ENCODE data around the gene MEF2C.

The MEF2C gene

DNA sequence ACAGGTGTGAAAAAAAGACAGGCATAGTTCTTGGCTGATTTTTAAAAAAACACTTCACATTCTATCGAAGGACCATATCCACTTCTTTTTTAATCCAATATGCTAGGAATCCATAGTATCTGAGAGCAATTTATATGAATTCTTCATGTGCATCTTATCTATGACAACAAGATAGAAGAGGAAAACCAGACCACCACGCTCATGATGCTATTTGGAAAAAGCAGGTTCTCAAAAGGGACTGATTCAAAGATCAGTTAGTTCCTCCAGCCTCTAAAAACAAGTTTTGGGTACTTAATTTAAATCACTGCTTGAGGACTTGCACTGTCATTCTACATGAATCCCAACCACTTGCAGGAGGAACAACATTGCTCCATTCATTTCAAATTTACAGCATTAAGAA, 6.3 kb downstream of the MEF2C start:
- Histone ChIP-seq H3K27me3 (ENCODE audit: low read depth, low read length) (no peaks in the 10 kb centered on the region), H3K4me3 (ENCODE audit: low read depth in 1 of 2, low read length in 2 of 2) (no peak overlapping the region), H3K4me1 (ENCODE audit: control insufficient read depth in 1 of 2, insufficient read depth in 2 of 2, low read length in 2 of 2) (peaks cover 0 to 14% of the 10 kb centered on the region in 2 donors), H3K27ac (ENCODE audit: low read length) (peak overlapping the region; percentile 24), H3K9me3 (ENCODE audit: control insufficient read depth in 1 of 2, low read length in 2 of 2) (no peaks in the 10 kb centered on the region), H3K36me3 (ENCODE audit: control insufficient read depth in 1 of 2, insufficient read depth in 2 of 2, low read length in 2 of 2) (no peaks in the 10 kb centered on the region)

DNA sequence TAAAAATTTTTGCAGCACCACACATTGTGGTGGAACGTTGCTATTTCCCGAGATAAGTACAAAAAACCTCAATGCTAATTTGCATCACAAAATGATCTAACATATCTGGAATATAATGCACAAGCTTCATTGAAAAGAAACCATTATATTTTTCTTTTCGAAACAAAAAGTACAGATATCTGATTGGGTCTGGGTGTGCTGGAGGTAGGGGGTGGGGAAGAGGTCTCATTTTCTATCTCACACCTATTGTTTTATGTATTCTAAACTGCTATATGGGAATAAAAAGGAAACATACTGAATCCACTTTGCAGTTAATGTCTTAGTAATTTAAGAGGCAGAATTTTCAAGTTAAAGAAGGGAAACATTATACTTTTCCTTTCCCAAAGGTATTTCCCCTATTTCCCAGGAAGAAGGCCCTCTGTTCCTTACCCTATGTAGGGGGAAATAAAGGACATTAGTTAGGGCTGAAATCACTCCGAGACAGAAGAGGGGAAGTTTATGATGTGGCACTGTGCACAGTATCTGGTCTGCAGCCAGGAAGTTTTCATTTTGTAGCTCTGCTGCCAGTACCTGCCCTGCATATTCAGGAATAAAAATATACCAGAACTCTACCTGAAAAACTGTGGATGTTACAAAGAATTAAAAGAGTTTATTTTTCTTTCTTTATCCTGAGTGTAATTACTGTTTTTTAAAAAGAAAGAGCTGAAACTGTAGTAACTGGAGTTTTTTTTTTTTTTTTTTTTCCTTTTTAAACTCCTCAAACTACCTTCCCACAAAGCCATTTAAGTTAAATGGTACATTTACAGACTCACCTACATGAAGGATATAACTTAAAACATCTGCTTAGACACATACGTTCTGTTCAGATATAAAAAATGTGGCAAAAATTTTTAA, 7.4 kb downstream of the MEF2C start:
- no peaks in the 10 kb centered on the region for H3K27me3 ChIP-seq (ENCODE audit: low read depth, low read length)
- peak overlapping the region in 1 of 2 donors; percentile 13 for H3K4me3 ChIP-seq (ENCODE audit: low read depth in 1 of 2, low read length in 2 of 2)
- H3K4me1 ChIP-seq (ENCODE audit: control insufficient read depth in 1 of 2, insufficient read depth in 2 of 2, low read length in 2 of 2) = peaks cover 0 to 14% of the 10 kb centered on the region in 2 donors
- no peaks in the 10 kb centered on the region for H3K36me3 ChIP-seq (ENCODE audit: control insufficient read depth in 1 of 2, insufficient read depth in 2 of 2, low read length in 2 of 2)
- H3K27ac ChIP-seq (ENCODE audit: low read length) = no peak overlapping the region
- H3K9me3 ChIP-seq (ENCODE audit: control insufficient read depth in 1 of 2, low read length in 2 of 2) = no peaks in the 10 kb centered on the region

DNA sequence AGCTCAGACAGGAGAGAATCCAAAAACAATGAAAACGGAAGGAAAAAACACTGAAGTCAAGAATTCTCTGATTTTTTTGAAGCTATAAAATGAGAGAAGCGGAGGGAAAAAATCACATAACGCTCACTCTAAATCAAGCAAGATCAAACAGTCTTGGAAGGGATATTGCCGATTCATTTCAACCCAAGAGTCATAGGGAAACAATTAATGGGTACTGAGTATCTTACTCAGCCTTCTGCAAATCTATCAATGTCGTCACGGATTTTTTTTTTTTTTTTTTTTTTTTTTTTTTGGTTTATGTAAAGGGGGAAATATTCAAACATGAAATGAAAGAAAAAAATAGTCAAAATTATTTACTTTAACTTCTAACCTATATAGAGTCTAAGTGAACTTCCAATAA, 9.5 kb downstream of the MEF2C start:
- H3K27ac ChIP-seq (ENCODE audit: low read length) = no peak overlapping the region
- no peak overlapping the region for H3K4me3 ChIP-seq (ENCODE audit: low read depth in 1 of 2, low read length in 2 of 2)
- no peaks in the 10 kb centered on the region for H3K9me3 ChIP-seq (ENCODE audit: control insufficient read depth in 1 of 2, low read length in 2 of 2)
- H3K4me1 ChIP-seq (ENCODE audit: control insufficient read depth in 1 of 2, insufficient read depth in 2 of 2, low read length in 2 of 2) = peaks cover 0 to 9% of the 10 kb centered on the region in 2 donors
- no peaks in the 10 kb centered on the region for H3K36me3 ChIP-seq (ENCODE audit: control insufficient read depth in 1 of 2, insufficient read depth in 2 of 2, low read length in 2 of 2)
- no peaks in the 10 kb centered on the region for H3K27me3 ChIP-seq (ENCODE audit: low read depth, low read length)

DNA sequence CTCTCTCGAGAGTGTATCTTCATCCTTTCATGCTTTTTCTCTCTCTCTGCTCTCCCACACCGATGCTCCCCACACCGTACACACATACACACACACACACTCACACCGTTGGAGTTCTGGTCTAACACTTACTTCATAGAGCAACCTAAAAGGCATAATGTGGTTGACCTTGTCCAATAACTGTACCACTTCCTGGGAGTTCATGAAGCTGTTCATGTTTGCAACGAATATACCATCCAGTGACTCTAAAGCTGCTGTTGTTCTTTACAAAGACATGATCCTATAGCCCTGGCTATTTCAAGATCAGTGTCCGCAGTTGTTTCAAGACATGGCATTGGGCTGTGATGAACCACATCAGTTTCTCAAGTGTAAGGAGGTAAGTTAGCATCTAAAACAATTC, 10.0 kb downstream of the MEF2C start:
- peaks cover 0 to 9% of the 10 kb centered on the region in 2 donors for H3K4me1 ChIP-seq (ENCODE audit: control insufficient read depth in 1 of 2, insufficient read depth in 2 of 2, low read length in 2 of 2)
- H3K27me3 ChIP-seq (ENCODE audit: low read depth, low read length) = no peaks in the 10 kb centered on the region
- no peak overlapping the region for H3K27ac ChIP-seq (ENCODE audit: low read length)
- H3K4me3 ChIP-seq (ENCODE audit: low read depth in 1 of 2, low read length in 2 of 2) = no peak overlapping the region
- H3K36me3 ChIP-seq (ENCODE audit: control insufficient read depth in 1 of 2, insufficient read depth in 2 of 2, low read length in 2 of 2) = no peaks in the 10 kb centered on the region
- no peaks in the 10 kb centered on the region for H3K9me3 ChIP-seq (ENCODE audit: control insufficient read depth in 1 of 2, low read length in 2 of 2)

DNA sequence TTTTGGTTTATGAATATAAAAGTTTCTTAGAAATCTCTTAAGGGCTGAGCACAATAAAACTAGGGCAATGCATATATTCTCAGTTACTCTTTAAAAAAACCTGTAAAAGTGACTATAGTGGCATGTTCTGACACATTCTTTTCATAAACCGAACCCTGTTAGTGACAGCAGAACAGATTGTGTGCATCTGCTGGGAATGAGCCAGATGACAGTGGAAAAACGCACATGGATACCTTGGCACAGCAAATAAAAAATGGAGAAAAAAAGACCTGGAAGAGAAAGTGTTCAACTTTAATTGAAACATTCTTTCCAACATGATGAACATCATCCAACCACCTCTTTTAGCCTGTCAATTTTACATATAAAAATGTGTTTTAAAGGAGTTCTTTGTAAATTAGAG, 12.7 kb downstream of the MEF2C start:
- Histone ChIP-seq H3K27ac (ENCODE audit: low read length) (no peak overlapping the region), H3K9me3 (ENCODE audit: control insufficient read depth in 1 of 2, low read length in 2 of 2) (no peaks in the 10 kb centered on the region), H3K4me3 (ENCODE audit: low read depth in 1 of 2, low read length in 2 of 2) (no peak overlapping the region), H3K36me3 (ENCODE audit: control insufficient read depth in 1 of 2, insufficient read depth in 2 of 2, low read length in 2 of 2) (no peaks in the 10 kb centered on the region), H3K27me3 (ENCODE audit: low read depth, low read length) (no peaks in the 10 kb centered on the region), H3K4me1 (ENCODE audit: control insufficient read depth in 1 of 2, insufficient read depth in 2 of 2, low read length in 2 of 2) (peaks cover 0 to under 1% of the 10 kb centered on the region in 2 donors)

DNA sequence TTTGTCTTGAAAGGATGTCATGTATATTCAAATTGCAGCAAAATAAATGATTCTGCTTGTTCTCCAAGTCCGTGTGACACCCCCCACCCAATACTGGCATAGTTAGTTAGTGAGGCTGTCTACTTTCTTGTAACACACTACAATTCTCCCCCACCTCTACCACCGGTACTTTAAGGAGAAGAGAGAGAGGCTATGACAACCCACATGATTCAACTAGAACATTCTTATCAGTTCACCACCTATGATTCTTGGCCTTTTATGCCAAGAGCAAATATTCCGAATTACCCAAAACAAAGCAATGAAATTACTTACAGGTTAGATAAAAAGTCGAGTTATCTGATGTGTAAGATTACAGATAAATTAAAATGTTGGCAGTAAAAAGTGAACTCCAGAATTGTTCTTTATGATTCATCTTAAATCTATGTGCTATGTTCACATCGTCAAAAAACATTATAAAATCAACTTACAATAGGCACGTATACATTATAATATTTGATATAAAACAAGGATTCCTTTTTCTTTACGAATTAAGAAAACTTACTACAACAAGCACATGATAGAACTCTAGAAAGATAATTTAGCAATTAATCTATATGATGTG, 14.4 kb downstream of the MEF2C start:
- no peaks in the 10 kb centered on the region for H3K4me1 ChIP-seq (ENCODE audit: control insufficient read depth in 1 of 2, insufficient read depth in 2 of 2, low read length in 2 of 2)
- no peak overlapping the region for H3K4me3 ChIP-seq (ENCODE audit: low read depth in 1 of 2, low read length in 2 of 2)
- H3K9me3 ChIP-seq (ENCODE audit: control insufficient read depth in 1 of 2, low read length in 2 of 2) = no peaks in the 10 kb centered on the region
- H3K36me3 ChIP-seq (ENCODE audit: control insufficient read depth in 1 of 2, insufficient read depth in 2 of 2, low read length in 2 of 2) = no peaks in the 10 kb centered on the region
- no peak overlapping the region for H3K27ac ChIP-seq (ENCODE audit: low read length)
- no peaks in the 10 kb centered on the region for H3K27me3 ChIP-seq (ENCODE audit: low read depth, low read length)

DNA sequence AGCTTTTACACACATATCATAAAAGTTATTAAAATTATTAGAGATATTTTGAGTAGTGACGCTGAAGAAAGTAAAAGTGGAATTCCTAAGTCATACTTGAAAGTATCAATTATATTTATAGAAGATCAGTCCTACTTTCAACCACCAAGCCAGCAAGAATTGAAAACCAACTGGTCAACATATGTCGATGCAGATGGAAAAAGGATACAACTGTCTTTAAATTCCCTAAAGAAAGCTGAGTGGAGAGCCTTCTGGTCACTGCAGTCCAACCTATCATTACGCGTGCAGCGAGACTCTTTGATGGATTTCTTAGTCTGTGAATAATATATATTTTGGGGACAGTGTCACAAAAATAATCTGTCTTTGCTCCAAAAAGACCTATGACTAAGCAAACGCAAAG, 15.3 kb downstream of the MEF2C start:
- Histone ChIP-seq H3K36me3 (ENCODE audit: control insufficient read depth in 1 of 2, insufficient read depth in 2 of 2, low read length in 2 of 2) (no peaks in the 10 kb centered on the region), H3K4me3 (ENCODE audit: low read depth in 1 of 2, low read length in 2 of 2) (no peak overlapping the region), H3K27me3 (ENCODE audit: low read depth, low read length) (no peaks in the 10 kb centered on the region), H3K27ac (ENCODE audit: low read length) (no peak overlapping the region), H3K9me3 (ENCODE audit: control insufficient read depth in 1 of 2, low read length in 2 of 2) (no peaks in the 10 kb centered on the region), H3K4me1 (ENCODE audit: control insufficient read depth in 1 of 2, insufficient read depth in 2 of 2, low read length in 2 of 2) (no peaks in the 10 kb centered on the region)

DNA sequence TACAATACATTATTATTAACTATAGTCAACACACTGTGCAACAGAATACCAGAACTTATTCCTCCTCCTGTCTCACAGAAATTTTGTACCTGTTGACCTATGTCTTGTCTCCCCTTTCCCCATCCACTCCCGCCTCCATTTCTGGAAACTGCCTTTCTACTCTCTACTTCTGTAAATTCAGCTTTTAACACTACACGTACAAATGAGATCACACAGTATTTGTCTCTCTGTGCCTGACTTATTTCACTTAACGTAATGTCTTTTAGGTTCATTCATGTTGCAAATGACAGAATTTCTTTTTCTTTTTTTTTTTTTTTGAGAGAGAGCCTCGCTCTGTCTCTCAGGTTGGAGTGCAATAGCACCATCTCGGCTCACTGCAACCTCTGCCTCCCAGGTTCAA, 19.5 kb downstream of the MEF2C start:
- peaks cover 0 to 5% of the 10 kb centered on the region in 2 donors for H3K36me3 ChIP-seq (ENCODE audit: control insufficient read depth in 1 of 2, insufficient read depth in 2 of 2, low read length in 2 of 2)
- H3K9me3 ChIP-seq (ENCODE audit: control insufficient read depth in 1 of 2, low read length in 2 of 2) = no peaks in the 10 kb centered on the region
- H3K27me3 ChIP-seq (ENCODE audit: low read depth, low read length) = no peaks in the 10 kb centered on the region
- no peaks in the 10 kb centered on the region for H3K4me1 ChIP-seq (ENCODE audit: control insufficient read depth in 1 of 2, insufficient read depth in 2 of 2, low read length in 2 of 2)
- H3K4me3 ChIP-seq (ENCODE audit: low read depth in 1 of 2, low read length in 2 of 2) = no peak overlapping the region
- H3K27ac ChIP-seq (ENCODE audit: low read length) = no peak overlapping the region

DNA sequence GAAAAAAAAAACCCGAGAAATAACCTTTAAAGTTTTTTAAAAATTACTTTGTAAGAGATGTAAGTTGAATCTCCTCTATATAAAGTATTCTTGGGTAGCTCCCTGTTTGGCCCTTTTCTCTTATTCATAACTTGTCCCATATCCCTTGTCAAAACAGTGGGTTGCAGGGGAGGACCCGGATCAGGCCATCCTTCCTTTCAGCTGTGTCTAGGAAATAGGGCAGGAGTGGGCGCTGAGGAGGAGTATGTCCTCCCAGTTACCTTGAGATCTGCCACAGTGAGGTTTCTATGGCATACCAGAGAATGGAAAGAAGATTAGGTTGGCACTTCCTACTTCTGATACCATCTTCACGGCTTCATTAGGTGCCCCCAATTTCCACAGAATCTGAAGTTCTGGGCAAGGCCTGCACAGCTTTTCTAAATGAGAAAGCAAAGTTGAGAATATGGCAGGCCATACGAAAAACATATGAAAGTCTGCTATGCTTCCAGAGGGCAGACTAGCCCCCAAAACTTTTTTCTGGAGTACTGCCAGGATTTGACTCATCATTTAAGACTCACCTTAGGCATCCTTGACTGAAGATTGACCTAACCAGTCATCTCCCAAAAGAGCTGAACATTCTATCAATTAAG, 20.3 kb downstream of the MEF2C start:
- Histone ChIP-seq H3K36me3 (ENCODE audit: control insufficient read depth in 1 of 2, insufficient read depth in 2 of 2, low read length in 2 of 2) (peaks cover 0 to 5% of the 10 kb centered on the region in 2 donors), H3K27me3 (ENCODE audit: low read depth, low read length) (no peaks in the 10 kb centered on the region), H3K4me1 (ENCODE audit: control insufficient read depth in 1 of 2, insufficient read depth in 2 of 2, low read length in 2 of 2) (no peaks in the 10 kb centered on the region), H3K27ac (ENCODE audit: low read length) (no peak overlapping the region), H3K4me3 (ENCODE audit: low read depth in 1 of 2, low read length in 2 of 2) (no peak overlapping the region), H3K9me3 (ENCODE audit: control insufficient read depth in 1 of 2, low read length in 2 of 2) (no peaks in the 10 kb centered on the region)

DNA sequence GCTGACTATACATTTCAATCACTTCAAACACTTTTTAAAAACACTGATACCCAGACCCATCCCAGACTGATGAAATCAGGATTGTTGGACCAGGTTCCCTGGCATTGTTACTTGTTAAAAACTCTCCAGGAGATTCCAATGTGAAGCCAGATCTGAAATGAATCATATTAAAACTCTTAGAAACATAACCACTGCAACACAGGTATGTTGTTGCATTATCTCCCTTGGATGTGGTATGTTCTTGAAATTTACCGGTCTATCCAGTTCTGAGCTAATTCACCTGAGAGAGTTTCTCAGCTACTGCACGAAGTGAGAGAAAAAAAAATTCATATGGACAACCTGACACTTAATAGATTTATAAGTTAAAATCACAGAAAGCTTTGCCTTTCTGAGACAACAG, 21.8 kb downstream of the MEF2C start:
- Histone ChIP-seq H3K27me3 (ENCODE audit: low read depth, low read length) (no peaks in the 10 kb centered on the region), H3K9me3 (ENCODE audit: control insufficient read depth in 1 of 2, low read length in 2 of 2) (no peaks in the 10 kb centered on the region), H3K4me3 (ENCODE audit: low read depth in 1 of 2, low read length in 2 of 2) (no peak overlapping the region), H3K36me3 (ENCODE audit: control insufficient read depth in 1 of 2, insufficient read depth in 2 of 2, low read length in 2 of 2) (peaks cover 0 to 5% of the 10 kb centered on the region in 2 donors), H3K4me1 (ENCODE audit: control insufficient read depth in 1 of 2, insufficient read depth in 2 of 2, low read length in 2 of 2) (no peaks in the 10 kb centered on the region), H3K27ac (ENCODE audit: low read length) (no peak overlapping the region)

DNA sequence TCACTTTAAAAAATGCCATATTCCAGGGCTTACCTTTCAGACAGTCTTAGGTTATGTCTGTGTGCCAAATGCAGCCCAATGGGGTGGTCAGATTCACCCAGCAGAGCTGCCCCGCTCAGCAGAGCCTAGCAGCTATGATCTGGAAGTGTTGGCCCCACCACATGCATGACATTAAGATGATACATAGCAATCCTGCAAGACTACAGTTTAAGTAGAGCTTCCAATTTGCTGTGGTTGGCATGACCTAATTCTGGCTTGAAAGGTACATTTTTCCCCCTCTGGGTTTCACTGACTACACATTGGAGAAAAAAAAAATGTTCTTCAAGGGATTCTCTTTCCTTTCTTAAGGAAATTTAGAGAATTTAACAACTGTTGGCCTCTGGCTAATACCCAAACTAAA, 22.5 kb downstream of the MEF2C start:
- no peaks in the 10 kb centered on the region for H3K4me1 ChIP-seq (ENCODE audit: control insufficient read depth in 1 of 2, insufficient read depth in 2 of 2, low read length in 2 of 2)
- H3K27me3 ChIP-seq (ENCODE audit: low read depth, low read length) = no peaks in the 10 kb centered on the region
- H3K4me3 ChIP-seq (ENCODE audit: low read depth in 1 of 2, low read length in 2 of 2) = no peak overlapping the region
- H3K27ac ChIP-seq (ENCODE audit: low read length) = no peak overlapping the region
- peaks cover 0 to 5% of the 10 kb centered on the region in 2 donors for H3K36me3 ChIP-seq (ENCODE audit: control insufficient read depth in 1 of 2, insufficient read depth in 2 of 2, low read length in 2 of 2)
- H3K9me3 ChIP-seq (ENCODE audit: control insufficient read depth in 1 of 2, low read length in 2 of 2) = no peaks in the 10 kb centered on the region
